SJSA1 (cell line): ENCODE measurements around the gene USP7. TPM values are rescaled to one million over a fixed set of nuclear protein-coding genes. Genes with fewer than 3 reads are reported as not detected.
"Not testable (repeated sequence)": the region's sequence is repeated elsewhere in the genome, so short reads cannot be mapped to it uniquely, and the experiment has no call there.

Experiments
- DNase-seq, 2 experiments: peaks; one replicate each; pipeline ENCODE4 v3.0.0-alpha.2; 2015 to 2020; ENCODE audit warnings: low spot score in 2 of 2, low read depth in 1 of 2
- H3K27ac ChIP-seq: fragments of 250-450 bp; sonication (Bioruptor Pico); 2 replicates; pipeline ENCODE4 v1.5.1; 2020; ENCODE audit warnings: mild to moderate bottlenecking, moderate library complexity
- H3K27me3 ChIP-seq: fragments of 250-450 bp; sonication (Bioruptor Pico); replicated peaks from 2 replicates; pipeline ENCODE4 v1.5.1; 2020; ENCODE audit warnings: mild to moderate bottlenecking, moderate library complexity
- H3K36me3 ChIP-seq: fragments of 250-450 bp; sonication (Bioruptor Pico); 2 replicates; pipeline ENCODE4 v1.5.1; 2020; ENCODE audit warnings: mild to moderate bottlenecking
- H3K4me1 ChIP-seq: fragments of 250-450 bp; sonication (Bioruptor Pico); replicated peaks from 2 replicates; pipeline ENCODE4 v1.6.1; 2021; ENCODE audit warnings: mild to moderate bottlenecking
- H3K4me3 ChIP-seq: fragments of 250-450 bp; sonication (Bioruptor Pico); 2 replicates; pipeline ENCODE4 v1.5.1; 2020; ENCODE audit warnings: mild to moderate bottlenecking
- H3K9me3 ChIP-seq: fragments of 250-450 bp; sonication (Bioruptor Pico); replicated peaks from 2 replicates; pipeline ENCODE4 v1.5.1; 2020; ENCODE audit warnings: mild to moderate bottlenecking
- total RNA-seq: library from RNA; depleted of rRNA; stranded (reverse); fragments of >200 nt; shearing (Covaris generic); gene quantifications from 2 replicates; pipeline ENCODE4 v1.2.3, GENCODE V29; 2014

The USP7 gene
- total RNA-seq, 1 experiment from 2014 or later, result 51.5 TPM

- no peaks in the 10 kb centered on the region for H3K9me3 ChIP-seq
- H3K27ac ChIP-seq, result no peak overlapping the region
- peaks cover 88% of the 10 kb centered on the region for H3K36me3 ChIP-seq
- no peak for DNase-seq
- H3K4me1 ChIP-seq, result no peaks in the 10 kb centered on the region
- H3K27me3 ChIP-seq, result no peaks in the 10 kb centered on the region
- no peak overlapping the region for H3K4me3 ChIP-seq
Observed at GRCh38 chr16:8919934-8920462, 43.7 kb downstream of the USP7 start.

- Histone ChIP-seq H3K9me3 (no peaks in the 10 kb centered on the region), H3K27me3 (no peaks in the 10 kb centered on the region), H3K36me3 (peaks cover 88% of the 10 kb centered on the region), H3K4me3 (no peak overlapping the region), H3K4me1 (no peaks in the 10 kb centered on the region), H3K27ac (no peak overlapping the region)
- no peak for DNase-seq
Observed at GRCh38 chr16:8919089-8919933, 44.4 kb downstream of the USP7 start.

DNA sequence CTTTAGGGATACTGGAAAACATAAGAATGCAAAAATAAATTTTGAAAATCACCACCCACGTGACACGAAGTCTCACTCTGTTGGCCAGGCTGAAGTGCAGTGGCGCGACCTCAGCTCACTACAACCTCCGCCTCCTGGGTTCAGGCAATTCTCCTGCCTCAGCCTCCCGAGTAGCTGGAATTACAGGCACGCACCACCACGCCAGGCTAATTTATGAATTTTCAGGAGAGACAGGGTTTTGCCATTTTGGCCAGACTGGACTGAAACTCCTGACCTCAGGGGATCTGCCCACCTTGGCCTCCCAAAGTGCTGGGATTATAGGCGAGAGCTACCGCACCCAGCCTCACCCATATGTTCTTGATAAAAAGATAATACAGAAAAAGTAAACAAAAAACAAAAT is 46.4 kb downstream of the USP7 start:
- not testable (repeated sequence) for H3K4me1 ChIP-seq, H3K9me3 ChIP-seq, H3K4me3 ChIP-seq, H3K27ac ChIP-seq, DNase-seq, H3K27me3 ChIP-seq
- H3K36me3 ChIP-seq, result peaks cover 92% of the 10 kb centered on the region

DNA sequence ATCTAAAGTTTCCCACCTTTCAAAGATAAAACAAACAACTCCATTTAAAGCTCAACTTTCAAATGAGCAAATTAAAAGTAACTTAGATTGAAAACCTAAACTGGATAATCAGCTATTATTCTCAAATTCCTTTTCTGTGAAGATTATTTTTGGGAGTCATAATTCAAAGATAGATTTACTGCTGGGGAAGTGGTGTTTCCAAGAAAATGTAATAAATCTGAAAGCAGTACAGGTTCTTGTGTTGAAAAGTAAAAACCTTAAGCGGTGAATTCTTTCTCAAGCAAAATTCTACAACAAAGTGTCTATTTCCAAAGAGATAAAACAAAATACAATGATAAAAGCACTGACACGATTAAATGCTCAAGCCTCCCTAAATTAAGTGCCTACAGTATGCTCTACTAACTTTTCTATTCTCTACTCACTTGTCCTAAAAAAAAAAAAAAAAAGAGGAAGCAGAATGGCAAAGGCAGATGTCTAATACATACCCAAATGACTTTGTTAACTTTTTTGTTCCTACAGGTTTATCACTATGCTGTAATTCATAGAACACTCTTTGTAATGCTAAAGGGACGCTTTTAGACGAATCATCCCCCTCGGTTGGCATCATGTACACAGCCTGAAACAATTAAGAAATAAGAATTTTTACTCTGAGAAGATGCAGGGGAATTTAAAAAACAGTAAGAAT is 47.0 kb downstream of the USP7 start:
- Histone ChIP-seq H3K36me3 (peaks cover 90% of the 10 kb centered on the region), H3K4me1 (peaks cover 10% of the 10 kb centered on the region), H3K27me3 (no peaks in the 10 kb centered on the region), H3K4me3 (no peak overlapping the region), H3K9me3 (no peaks in the 10 kb centered on the region), H3K27ac (no peak overlapping the region)
- DNase-seq, result no peak

DNA sequence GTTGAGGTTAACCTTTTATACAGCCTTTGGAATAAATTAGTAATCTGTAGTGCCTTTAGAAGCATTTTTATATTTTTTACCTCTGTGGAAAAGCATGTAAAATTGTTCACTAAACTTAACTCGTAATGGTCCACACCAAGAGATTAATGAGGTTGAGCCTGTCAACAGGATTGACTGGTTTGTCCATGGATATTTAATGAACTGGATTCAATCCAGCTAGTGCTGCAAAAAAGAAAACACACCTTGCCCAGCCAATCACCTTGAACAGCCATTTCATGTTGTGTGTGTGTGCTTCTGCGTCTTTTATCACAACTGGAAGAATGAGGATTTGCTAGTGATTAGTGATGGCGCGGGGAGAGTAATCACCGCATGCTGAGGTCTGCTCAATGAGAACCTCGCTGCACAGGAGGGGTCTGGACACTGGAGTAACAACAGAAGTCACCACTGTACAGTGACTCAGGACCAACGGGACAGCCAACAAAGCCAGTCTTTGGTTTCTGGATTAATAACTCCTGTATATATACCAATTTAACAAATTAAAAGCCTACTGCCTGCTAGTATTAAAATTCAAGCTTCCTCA is 47.9 kb downstream of the USP7 start:
- DNase-seq, result no peak
- H3K36me3 ChIP-seq, result peaks cover 90% of the 10 kb centered on the region
- no peak overlapping the region for H3K4me3 ChIP-seq
- H3K27ac ChIP-seq, result no peak overlapping the region
- peaks cover 10% of the 10 kb centered on the region for H3K4me1 ChIP-seq
- no peaks in the 10 kb centered on the region for H3K27me3 ChIP-seq
- no peaks in the 10 kb centered on the region for H3K9me3 ChIP-seq

GRCh38 chr16:8914098-8914497 is 49.6 kb downstream of the USP7 start:
- Histone ChIP-seq H3K27me3 (no peaks in the 10 kb centered on the region), H3K36me3 (peaks cover 89% of the 10 kb centered on the region), H3K9me3 (no peaks in the 10 kb centered on the region), H3K4me3 (no peak overlapping the region), H3K27ac (no peak overlapping the region), H3K4me1 (peaks cover 10% of the 10 kb centered on the region)
- DNase-seq, result no peak

DNA sequence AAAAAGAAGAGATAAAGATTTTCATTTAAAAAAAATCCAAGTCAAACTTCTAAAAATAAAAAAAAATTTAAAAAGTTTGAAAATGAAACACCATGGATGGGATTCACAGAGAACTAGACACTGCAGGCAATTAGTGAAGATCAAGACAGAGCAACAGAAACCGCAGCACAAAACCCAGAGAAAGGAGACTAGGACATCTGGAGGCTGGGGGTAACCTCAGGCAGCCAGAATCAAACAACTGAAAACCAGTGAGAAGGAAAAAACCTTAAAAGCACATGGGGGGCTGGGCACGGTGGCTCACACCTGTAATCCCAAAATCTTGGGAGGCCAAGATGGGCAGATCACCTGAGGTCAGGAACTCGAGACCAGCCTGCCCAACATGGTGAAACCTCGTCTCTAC is 50.9 kb downstream of the USP7 start:
- no peak for DNase-seq
- Histone ChIP-seq H3K4me1 (peaks cover 10% of the 10 kb centered on the region), H3K27ac (no peak overlapping the region), H3K4me3 (no peak overlapping the region), H3K27me3 (no peaks in the 10 kb centered on the region), H3K36me3 (peaks cover 89% of the 10 kb centered on the region), H3K9me3 (no peaks in the 10 kb centered on the region)

DNA sequence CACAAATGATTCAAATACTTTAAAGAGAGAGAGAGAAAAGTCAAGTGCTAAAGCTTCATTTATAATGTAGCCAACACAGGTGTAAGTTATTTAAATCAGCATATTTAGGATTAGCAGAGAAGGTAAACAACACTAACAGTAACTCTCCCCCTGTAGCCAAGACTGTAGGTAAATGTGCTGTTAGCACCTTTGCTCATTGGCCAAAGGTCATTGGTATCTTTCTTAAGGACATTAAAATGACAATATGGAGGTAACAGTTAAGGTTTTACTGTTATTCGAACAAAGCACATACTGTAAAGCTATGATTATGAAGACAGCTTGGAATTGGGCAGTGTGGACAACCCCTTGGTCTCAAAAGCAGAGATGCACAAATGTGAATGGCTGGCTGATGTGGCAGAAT is 52.9 kb downstream of the USP7 start:
- no peak for DNase-seq
- no peak overlapping the region for H3K4me3 ChIP-seq
- peaks cover 10% of the 10 kb centered on the region for H3K4me1 ChIP-seq
- H3K9me3 ChIP-seq, result no peaks in the 10 kb centered on the region
- no peaks in the 10 kb centered on the region for H3K27me3 ChIP-seq
- no peak overlapping the region for H3K27ac ChIP-seq
- peaks cover 90% of the 10 kb centered on the region for H3K36me3 ChIP-seq

- no peak for DNase-seq
- Histone ChIP-seq H3K4me1 (peaks cover 10% of the 10 kb centered on the region), H3K36me3 (peaks cover 89% of the 10 kb centered on the region), H3K27me3 (no peaks in the 10 kb centered on the region), H3K4me3 (no peak overlapping the region), H3K9me3 (no peaks in the 10 kb centered on the region), H3K27ac (no peak overlapping the region)
Observed at GRCh38 chr16:8908810-8909468, 54.8 kb downstream of the USP7 start.

GRCh38 chr16:8907096-8907495 is 56.6 kb downstream of the USP7 start:
- Histone ChIP-seq H3K9me3 (no peaks in the 10 kb centered on the region), H3K27ac (no peak overlapping the region), H3K4me3 (no peak overlapping the region), H3K36me3 (peaks cover 94% of the 10 kb centered on the region), H3K4me1 (peaks cover 2% of the 10 kb centered on the region; the same call in 1 of the 2 replicates), H3K27me3 (no peaks in the 10 kb centered on the region)
- DNase-seq, result no peak

DNA sequence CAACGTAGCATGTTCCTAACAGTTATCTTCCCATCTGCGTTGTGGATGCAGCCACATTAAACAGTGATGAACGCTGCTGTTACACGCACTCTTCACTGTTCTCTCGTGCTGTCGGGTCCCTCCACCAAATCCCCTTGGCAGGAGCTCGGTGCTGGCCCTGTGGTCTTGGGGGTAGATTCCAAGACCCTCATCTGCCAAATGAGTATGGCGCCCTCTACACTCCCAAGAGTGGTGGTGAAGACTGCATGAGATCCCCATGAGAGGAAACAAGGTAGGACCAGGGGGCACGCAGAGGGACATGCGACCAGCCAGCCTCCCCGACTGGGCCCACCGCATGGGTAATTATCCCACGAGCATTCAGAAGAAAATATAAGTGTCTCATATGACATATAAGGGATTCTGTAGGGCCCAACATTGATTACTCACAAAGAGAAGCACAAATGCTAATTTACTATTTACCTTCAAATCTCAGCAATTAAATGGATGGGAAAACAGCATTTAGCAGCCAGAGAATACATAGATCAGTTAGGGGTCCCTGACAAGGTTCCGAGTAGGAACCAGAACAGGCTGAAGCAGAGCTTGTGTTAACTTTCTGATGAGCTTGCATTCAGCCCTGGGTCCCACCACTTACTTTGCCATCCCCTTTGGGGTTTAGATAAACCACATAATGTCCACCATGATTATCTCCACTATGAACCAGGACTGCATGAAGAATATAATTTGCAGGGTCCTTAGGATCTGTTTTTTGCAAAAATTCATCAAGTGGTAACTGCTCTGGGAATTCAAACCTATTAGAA is 57.7 kb downstream of the USP7 start:
- no peaks in the 10 kb centered on the region for H3K27me3 ChIP-seq
- no peak for DNase-seq
- H3K9me3 ChIP-seq, result no peaks in the 10 kb centered on the region
- H3K4me3 ChIP-seq, result no peak overlapping the region
- peaks cover 94% of the 10 kb centered on the region for H3K36me3 ChIP-seq
- H3K27ac ChIP-seq, result no peak overlapping the region
- H3K4me1 ChIP-seq, result no peaks in the 10 kb centered on the region

DNA sequence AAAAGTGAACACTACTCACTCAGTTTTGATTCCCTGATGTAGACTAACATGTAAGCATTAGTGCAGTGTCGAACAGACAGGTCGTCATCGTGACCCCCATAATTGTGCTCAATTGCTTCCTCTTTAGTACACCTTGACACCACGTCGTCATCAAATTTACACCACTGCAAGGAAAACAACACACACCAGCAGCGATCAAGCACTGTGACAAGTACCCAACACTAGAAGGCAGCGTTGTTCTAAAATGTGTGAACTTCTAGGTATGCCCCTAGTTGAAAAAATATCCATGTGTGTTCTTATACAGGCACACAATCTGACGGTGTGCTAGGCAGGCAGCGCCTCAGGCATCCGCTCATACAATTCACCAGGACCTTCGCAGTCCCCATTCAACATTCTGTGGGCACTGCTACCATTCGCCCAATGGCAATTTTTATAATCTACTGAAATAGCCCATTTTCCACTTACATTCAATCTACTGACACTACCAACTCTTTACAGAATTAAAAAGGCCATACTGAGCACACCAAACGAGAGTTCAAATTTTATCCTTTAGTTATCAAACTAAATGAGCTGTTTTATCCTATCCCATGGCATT is 58.4 kb downstream of the USP7 start:
- no peaks in the 10 kb centered on the region for H3K27me3 ChIP-seq
- no peak overlapping the region for H3K4me3 ChIP-seq
- no peak overlapping the region for H3K27ac ChIP-seq
- peaks cover 95% of the 10 kb centered on the region for H3K36me3 ChIP-seq
- no peak for DNase-seq
- no peaks in the 10 kb centered on the region for H3K4me1 ChIP-seq
- no peaks in the 10 kb centered on the region for H3K9me3 ChIP-seq

- Histone ChIP-seq H3K36me3 (peaks cover 96% of the 10 kb centered on the region), H3K9me3 (no peaks in the 10 kb centered on the region), H3K27ac (no peak overlapping the region), H3K4me3 (no peak overlapping the region), H3K4me1 (no peaks in the 10 kb centered on the region), H3K27me3 (no peaks in the 10 kb centered on the region)
- DNase-seq, result no peak
Observed at GRCh38 chr16:8904018-8904430, 59.7 kb downstream of the USP7 start.
